ENCODE data around the gene SSBP3. TPM values are rescaled to one million over a fixed set of nuclear protein-coding genes. Genes with fewer than 3 reads are reported as not detected.
A peak's percentile ranks its signal among the peaks of the same experiment; 100 is the strongest.

SSBP3 gene
- total RNA-seq, 4 donors from 2014 or later, result 19.0 to 35.2 (median 33.4) TPM

- peak in 1 of 3 donors; percentile 64 for DNase-seq
- TF ChIP-seq CTCF (IDR thresholded peaks at IDR 0.05) (no peak), POLR2A (IDR thresholded peaks at IDR 0.05) (no peak)
- peaks cover 0 to 69% (median 6%) of the 10 kb centered on the region in 4 donors for H3K4me1 ChIP-seq
- H3K9me3 ChIP-seq, result no peaks in the 10 kb centered on the region
- H3K27ac ChIP-seq, result peak overlapping the region; percentile 64 to 80 (median 68)
- H3K4me3 ChIP-seq, result no peak overlapping the region
- H3K36me3 ChIP-seq, result peaks cover 0 to 3% (median 0%) of the 10 kb centered on the region in 3 donors
- H3K27me3 ChIP-seq, result no peaks in the 10 kb centered on the region
Measured at GRCh38 chr1:54335755-54336108, 70.5 kb downstream of the SSBP3 start.

GRCh38 chr1:54335011-54335754 lies 71.0 kb downstream of the SSBP3 start:
- Histone ChIP-seq H3K27ac (peak overlapping the region; percentile 64 to 80 (median 68)), H3K27me3 (no peaks in the 10 kb centered on the region), H3K9me3 (no peaks in the 10 kb centered on the region), H3K4me1 (peaks cover 0 to 68% (median 6%) of the 10 kb centered on the region in 4 donors), H3K4me3 (no peak overlapping the region), H3K36me3 (no peaks in the 10 kb centered on the region)
- TF ChIP-seq POLR2A (IDR thresholded peaks at IDR 0.05), result no peak
- TF ChIP-seq CTCF (IDR thresholded peaks at IDR 0.05), result no peak
- DNase-seq, result no peak

GRCh38 chr1:54332781-54333585 lies 73.2 kb downstream of the SSBP3 start:
- H3K27me3 ChIP-seq, result no peaks in the 10 kb centered on the region
- peaks cover 0 to 73% (median 6%) of the 10 kb centered on the region in 4 donors for H3K4me1 ChIP-seq
- no peaks in the 10 kb centered on the region for H3K36me3 ChIP-seq
- peak overlapping the region in 2 of 4 donors; percentile 64 to 80 for H3K27ac ChIP-seq
- H3K4me3 ChIP-seq, result no peak overlapping the region
- no peak for DNase-seq
- TF ChIP-seq POLR2A (IDR thresholded peaks at IDR 0.05) (no peak), CTCF (IDR thresholded peaks at IDR 0.05) (no peak)
- no peaks in the 10 kb centered on the region for H3K9me3 ChIP-seq

GRCh38 chr1:54331843-54332463 lies 74.2 kb downstream of the SSBP3 start:
- no peak for DNase-seq
- TF ChIP-seq CTCF (IDR thresholded peaks at IDR 0.05) (no peak), POLR2A (IDR thresholded peaks at IDR 0.05) (no peak)
- Histone ChIP-seq H3K4me1 (peaks cover 0 to 76% (median 6%) of the 10 kb centered on the region in 4 donors), H3K27me3 (no peaks in the 10 kb centered on the region), H3K27ac (peak overlapping the region in 3 of 4 donors; percentile 31 to 80 (median 64)), H3K36me3 (no peaks in the 10 kb centered on the region), H3K9me3 (no peaks in the 10 kb centered on the region), H3K4me3 (no peak overlapping the region)

GRCh38 chr1:54331091-54331772 lies 75.0 kb downstream of the SSBP3 start:
- no peak overlapping the region for H3K4me3 ChIP-seq
- no peaks in the 10 kb centered on the region for H3K9me3 ChIP-seq
- H3K4me1 ChIP-seq, result peaks cover 0 to 79% (median 6%) of the 10 kb centered on the region in 4 donors
- DNase-seq, result no peak
- no peaks in the 10 kb centered on the region for H3K27me3 ChIP-seq
- H3K27ac ChIP-seq, result peak overlapping the region in 1 of 4 donors; percentile 64
- H3K36me3 ChIP-seq, result no peaks in the 10 kb centered on the region
- no peak for TF ChIP-seq POLR2A (IDR thresholded peaks at IDR 0.05)
